HK-2 (cell line): ENCODE measurements around the gene EML2.
"Not testable (repeated sequence)": the region's sequence is repeated elsewhere in the genome, so short reads cannot be mapped to it uniquely, and the experiment has no call there.

Source experiments
- DNase-seq: peaks from one replicate; pipeline ENCODE4 v3.0.0-alpha.2; 2018; ENCODE audit not compliant: unreplicated experiment

EML2 gene

GRCh38 chr19:45638930-45639729, at the start of gene EML2:
Gene EML2 (minus strand): TSS chr19:45639397. CDS start chr19:45639376, 21 bp downstream.
- DNase-seq: no peak

- DNase-seq: no peak
These were observed 48.4 kb upstream of the EML2 start for GRCh38 chr19:45687599-45687998.

GRCh38 chr19:45685045-45685444, 45.8 kb upstream of the EML2 start:
- DNase-seq: not testable (repeated sequence)

GRCh38 chr19:45682908-45683307, 43.7 kb upstream of the EML2 start:
- no peak for DNase-seq

- DNase-seq: no peak
These were observed 42.9 kb upstream of the EML2 start for GRCh38 chr19:45682117-45682516.

GRCh38 chr19:45681391-45682015, 42.3 kb upstream of the EML2 start:
- DNase-seq: peak; percentile 93

GRCh38 chr19:45677351-45678230, 38.4 kb upstream of the EML2 start:
- DNase-seq: no peak

GRCh38 chr19:45676851-45677263, 37.7 kb upstream of the EML2 start:
- no peak for DNase-seq

- DNase-seq: no peak
These were observed 35.7 kb upstream of the EML2 start for GRCh38 chr19:45674946-45675345.

GRCh38 chr19:45670670-45671453, 31.7 kb upstream of the EML2 start:
- DNase-seq: no peak

GRCh38 chr19:45668342-45668871, 29.2 kb upstream of the EML2 start:
- no peak for DNase-seq

- DNase-seq: peak; percentile 57
These were observed 28.6 kb upstream of the EML2 start, which contains the start of gene GIPR for GRCh38 chr19:45667620-45668341. Gene GIPR (plus strand): TSS chr19:45668221. CDS start chr19:45669521, 1,300 bp downstream.

- no peak for DNase-seq
These were observed 25.4 kb upstream of the EML2 start for GRCh38 chr19:45664575-45664974.

GRCh38 chr19:45663800-45664199, 24.6 kb upstream of the EML2 start:
- no peak for DNase-seq

GRCh38 chr19:45660636-45661035, 21.4 kb upstream of the EML2 start:
- DNase-seq: no peak

GRCh38 chr19:45659096-45659729, 20.0 kb upstream of the EML2 start:
- DNase-seq: no peak

GRCh38 chr19:45657520-45658167, 18.4 kb upstream of the EML2 start:
- DNase-seq: no peak

GRCh38 chr19:45655073-45655472, 15.9 kb upstream of the EML2 start:
- DNase-seq: no peak

GRCh38 chr19:45653634-45654033, 14.4 kb upstream of the EML2 start:
- DNase-seq: no peak
